GM18498 (cell line): ENCODE results near the gene NOL4L.
"Not testable (repeated sequence)": the region's sequence is repeated elsewhere in the genome, so short reads cannot be mapped to it uniquely, and the experiment has no call there.

Experiments
- ATAC-seq: cut with Tn5 transposase; IDR thresholded peaks from one replicate; pipeline ENCODE4 v1.9.1; 2021; ENCODE audit warnings: mild to moderate bottlenecking, moderate library complexity; ENCODE audit not compliant: unreplicated experiment

Gene NOL4L

DNA sequence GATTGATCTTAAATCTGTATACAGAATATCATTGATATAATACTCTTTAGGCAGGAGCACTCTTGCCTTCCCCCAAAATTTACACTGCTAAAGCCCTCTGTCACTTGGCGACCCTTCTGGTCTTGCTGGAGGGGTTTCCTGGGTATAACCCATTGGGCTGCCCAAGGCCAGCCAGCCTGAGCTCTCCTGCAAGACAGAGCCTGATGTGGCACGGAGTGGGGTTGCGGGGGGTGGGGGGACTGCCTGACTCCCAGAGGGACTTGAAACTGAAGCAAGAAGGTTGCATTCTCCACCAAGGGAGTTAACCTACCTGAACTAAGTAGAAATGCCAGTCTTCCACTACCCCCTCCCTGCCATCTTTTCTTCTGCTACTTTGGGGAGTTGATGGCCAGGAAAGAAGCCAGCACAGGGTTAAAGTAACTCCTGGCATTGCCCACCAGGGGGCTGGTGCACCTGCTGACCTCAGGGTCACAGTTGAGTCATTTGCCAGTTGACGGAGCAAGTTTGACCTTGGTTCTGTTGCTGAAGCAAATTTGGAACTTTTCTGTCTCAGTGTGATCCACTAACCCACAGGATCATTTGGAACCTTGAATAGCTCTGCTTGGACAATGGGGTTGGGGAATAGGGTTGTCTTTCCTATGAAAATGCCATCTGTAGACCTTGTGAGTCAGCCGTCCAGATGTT lies 147.6 kb downstream of the NOL4L start:
- no peak for ATAC-seq

DNA sequence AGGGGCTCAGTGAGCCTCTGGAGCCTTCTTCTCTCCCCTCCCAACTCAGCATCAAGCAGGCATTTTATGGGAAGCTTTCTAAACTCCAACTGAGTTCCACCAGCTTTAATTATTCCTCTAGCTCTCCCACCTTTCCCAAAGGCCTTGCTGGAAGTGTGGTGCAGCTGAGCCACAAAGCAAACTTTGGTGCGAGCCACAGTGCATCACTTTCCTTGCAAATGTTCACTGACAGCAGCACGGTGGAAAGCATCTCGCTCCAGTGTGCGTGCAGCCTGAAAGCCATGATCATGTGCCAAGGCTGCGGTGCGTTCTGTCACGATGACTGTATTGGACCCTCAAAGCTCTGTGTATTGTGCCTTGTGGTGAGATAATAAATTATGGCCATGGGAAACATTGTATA lies 148.2 kb downstream of the NOL4L start:
- no peak for ATAC-seq

DNA sequence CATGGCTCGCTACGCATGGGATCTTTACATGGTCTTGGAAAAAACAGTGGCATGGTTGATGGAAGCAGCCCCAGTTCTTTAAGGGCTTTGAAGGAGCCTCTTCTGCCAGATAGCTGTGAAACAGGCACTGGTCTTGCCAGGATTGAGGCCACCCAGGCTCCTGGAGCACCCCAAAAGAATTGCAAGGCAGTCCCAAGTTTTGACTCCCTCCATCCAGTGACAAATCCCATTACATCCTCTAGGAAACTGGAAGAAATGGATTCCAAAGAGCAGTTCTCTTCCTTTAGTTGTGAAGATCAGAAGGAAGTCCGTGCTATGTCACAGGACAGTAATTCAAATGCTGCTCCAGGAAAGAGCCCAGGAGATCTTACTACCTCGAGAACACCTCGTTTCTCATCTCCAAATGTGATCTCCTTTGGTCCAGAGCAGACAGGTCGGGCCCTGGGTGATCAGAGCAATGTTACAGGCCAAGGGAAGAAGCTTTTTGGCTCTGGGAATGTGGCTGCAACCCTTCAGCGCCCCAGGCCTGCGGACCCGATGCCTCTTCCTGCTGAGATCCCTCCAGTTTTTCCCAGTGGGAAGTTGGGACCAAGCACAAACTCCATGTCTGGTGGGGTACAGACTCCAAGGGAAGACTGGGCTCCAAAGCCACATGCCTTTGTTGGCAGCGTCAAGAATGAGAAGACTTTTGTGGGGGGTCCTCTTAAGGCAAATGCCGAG lies 148.8 kb downstream of the NOL4L start:
- ATAC-seq, result no peak

DNA sequence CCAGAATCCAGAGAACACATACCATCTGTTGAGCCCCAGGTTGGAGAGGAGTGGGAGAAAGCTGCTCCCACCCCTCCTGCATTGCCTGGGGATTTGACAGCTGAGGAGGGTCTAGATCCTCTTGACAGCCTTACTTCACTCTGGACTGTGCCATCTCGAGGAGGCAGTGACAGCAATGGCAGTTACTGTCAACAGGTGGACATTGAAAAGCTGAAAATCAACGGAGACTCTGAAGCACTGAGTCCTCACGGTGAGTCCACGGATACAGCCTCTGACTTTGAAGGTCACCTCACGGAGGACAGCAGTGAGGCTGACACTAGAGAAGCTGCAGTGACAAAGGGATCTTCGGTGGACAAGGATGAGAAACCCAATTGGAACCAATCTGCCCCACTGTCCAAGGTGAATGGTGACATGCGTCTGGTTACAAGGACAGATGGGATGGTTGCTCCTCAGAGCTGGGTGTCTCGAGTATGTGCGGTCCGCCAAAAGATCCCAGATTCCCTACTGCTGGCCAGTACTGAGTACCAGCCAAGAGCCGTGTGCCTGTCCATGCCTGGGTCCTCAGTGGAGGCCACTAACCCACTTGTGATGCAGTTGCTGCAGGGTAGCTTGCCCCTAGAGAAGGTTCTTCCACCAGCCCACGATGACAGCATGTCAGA lies 149.6 kb downstream of the NOL4L start:
- no peak for ATAC-seq

DNA sequence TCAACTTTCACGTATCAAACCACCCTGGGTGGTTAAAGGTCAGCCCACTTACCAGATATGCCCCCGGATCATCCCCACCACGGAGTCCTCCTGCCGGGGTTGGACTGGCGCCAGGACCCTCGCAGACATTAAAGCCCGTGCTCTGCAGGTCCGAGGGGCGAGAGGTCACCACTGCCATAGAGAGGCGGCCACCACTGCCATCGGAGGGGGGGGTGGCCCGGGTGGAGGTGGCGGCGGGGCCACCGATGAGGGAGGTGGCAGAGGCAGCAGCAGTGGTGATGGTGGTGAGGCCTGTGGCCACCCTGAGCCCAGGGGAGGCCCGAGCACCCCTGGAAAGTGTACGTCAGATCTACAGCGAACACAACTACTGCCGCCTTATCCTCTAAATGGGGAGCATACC lies 150.7 kb downstream of the NOL4L start:
- ATAC-seq, result no peak

DNA sequence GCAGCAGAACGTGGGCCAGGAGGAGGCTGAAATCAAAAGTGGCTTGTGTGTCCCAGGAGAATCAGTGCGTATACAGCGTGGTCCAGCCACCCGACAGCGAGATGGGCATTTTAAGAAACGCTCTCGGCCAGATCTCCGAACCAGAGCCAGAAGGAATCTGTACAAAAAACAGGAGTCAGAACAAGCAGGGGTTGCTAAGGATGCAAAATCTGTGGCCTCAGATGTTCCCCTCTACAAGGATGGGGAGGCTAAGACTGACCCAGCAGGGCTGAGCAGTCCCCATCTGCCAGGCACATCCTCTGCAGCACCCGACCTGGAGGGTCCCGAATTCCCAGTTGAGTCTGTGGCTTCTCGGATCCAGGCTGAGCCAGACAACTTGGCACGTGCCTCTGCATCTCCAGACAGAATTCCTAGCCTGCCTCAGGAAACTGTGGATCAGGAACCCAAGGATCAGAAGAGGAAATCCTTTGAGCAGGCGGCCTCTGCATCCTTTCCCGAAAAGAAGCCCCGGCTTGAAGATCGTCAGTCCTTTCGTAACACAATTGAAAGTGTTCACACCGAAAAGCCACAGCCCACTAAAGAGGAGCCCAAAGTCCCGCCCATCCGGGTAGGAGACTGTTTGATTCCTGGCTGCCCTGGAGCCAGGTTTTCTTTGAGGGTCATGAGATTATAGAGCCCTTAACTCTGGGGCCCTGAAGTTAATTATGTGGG lies 151.7 kb downstream of the NOL4L start:
- ATAC-seq, result no peak

DNA sequence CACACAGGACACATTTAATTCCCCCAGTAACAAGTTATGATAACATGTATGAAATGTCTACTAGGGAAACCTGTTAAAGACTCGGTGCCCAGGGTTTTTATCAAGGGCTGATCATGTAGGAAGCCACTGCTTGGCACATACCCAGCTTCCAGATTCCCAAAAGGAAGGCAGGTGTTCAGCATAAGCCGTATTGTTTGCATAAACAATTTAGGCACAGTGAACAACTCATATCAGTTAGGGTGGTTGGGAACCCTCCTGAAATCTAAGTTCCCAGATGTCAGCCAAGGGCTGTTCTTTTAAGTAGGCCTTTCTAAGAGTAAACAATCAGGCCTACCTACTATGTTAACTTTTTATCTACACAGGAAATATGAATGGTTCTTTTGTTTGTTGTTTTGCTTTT lies 152.9 kb downstream of the NOL4L start:
- no peak for ATAC-seq

DNA sequence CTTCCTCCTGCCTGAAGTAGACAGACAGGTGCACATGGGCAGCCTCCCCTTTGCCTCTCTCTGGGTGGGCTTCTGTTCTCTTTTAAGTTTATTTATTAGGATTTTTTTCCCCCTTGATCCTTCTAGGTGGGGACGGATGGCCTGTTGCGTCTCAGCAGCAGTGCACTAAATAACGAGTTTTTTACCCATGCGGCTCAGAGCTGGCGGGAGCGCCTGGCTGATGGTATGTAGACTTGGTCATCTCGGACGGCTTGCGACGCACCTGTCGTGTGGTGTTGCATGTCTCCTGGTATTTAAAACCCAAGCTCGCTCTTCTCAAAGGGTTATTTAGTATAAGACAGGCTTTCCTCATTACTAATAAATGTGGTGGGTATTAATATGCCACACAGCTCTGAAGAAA lies 153.7 kb downstream of the NOL4L start:
- no peak for ATAC-seq

DNA sequence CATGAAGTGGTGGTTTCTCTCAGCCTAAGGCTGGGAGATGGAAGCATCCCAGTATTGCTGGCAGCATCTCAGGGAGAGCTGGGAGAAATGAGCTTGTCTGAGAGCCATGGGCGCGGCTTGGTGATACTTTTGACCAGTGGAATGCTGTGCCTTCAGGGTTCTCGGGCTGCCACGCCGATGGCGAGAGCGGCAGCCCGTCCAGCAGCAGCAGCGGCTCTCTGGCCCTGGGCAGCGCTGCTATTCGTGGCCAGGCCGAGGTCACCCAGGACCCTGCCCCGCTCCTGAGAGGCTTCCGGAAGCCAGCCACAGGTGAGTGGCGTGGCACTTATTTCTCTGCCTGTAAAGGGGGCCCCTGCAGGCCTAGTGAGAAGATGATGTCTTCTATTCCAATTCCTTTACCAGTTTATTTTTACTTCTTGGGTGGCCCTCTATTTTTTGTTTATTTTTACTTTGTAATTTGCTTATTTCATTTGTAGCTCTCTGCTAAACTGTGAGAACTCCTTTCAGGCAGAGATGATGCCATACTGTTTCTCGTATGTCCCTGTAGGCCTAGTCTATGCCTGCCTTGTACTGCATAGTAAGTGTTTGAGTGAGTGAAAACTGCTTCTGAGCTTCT lies 155.3 kb downstream of the NOL4L start:
- no peak for ATAC-seq

DNA sequence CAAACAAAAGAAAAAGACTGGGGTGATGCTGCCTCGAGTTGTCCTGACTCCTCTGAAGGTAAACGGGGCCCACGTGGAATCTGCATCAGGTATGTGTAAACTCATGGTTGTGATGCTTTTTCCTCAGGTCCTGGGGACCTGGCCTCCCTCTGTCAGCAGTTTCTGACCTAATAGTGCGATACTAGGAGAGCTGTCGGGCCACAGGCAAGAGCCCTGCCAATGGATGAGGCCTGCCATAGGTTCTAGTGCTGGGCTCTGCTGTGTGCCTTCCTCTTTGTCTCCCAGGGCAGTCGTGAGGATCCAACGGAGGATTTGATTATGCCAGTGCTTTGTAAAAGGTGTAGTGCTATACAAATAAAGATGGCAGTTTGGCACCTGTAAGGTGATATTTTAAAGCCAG lies 155.8 kb downstream of the NOL4L start:
- ATAC-seq, result no peak

DNA sequence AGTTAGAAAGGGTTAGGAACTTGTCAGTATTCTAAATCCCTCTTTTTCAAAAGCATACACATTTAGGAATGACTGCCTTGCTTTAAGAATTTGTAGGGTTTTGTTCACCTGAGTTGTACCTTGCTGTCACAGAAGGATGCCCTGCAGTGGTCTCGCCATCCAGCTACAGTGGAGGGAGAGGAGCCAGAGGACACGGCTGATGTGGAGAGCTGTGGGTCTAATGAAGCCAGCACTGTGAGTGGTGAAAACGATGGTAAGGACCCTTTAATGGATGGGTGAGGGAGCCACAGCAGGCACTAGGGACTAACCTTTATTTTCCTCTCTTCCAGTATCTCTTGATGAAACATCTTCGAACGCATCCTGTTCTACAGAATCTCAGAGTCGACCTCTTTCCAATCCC lies 157.1 kb downstream of the NOL4L start:
- no peak for ATAC-seq

DNA sequence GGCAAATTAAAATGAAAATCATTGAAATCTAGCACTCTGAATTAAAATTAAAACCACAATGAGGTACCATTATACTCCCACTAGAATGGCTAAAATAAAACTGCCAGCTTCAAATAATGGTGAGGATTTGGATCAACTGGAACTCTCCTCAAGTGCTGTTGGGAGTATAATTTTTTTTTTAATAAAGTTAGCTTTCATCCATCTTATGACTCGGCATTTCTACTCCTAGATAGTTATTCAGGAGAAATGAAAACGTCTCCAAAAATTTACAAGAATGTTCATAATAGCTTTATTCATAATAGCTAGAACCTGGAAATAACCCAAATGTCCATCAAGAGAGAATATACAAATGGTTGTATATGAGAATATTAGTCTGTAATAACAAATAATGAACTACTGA lies 163.8 kb downstream of the NOL4L start:
- no peak for ATAC-seq

DNA sequence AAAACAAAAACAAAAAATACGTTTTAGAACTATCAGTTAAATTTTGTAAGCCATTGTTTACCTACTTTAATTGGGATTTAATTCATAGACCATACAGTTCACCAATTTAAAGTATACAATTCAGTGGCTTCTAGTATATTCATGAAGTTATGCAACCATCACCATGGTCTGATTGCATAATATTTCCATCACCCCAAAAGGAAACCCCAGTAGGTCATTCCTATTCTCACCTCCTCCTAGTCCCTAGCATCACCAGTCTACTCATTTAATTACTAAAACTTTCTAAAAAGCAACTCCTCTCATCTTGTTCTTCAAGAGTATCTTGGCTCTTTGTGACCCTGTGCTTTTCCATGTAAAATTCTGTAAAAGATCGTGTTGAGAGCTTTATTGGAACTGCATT lies 166.8 kb downstream of the NOL4L start:
- ATAC-seq, result no peak

DNA sequence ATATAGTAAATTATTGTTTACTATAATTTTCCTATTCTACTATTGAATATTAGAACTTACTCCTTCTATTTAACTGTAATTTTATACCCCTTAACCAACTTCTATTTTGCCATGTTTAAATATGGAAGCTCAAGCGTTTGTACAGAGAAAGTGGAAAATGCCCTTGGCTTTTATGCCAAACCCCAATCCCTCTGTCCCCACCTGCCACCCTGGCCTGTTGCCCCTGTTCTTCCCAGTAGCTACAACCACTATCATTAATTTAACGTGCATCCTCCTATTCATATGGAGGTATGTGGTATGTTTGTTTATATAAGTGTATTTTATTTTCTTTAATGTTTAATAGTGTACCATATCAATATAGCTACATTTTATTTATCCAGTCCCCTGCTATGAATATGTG lies 168.9 kb downstream of the NOL4L start:
- ATAC-seq, result no peak

DNA sequence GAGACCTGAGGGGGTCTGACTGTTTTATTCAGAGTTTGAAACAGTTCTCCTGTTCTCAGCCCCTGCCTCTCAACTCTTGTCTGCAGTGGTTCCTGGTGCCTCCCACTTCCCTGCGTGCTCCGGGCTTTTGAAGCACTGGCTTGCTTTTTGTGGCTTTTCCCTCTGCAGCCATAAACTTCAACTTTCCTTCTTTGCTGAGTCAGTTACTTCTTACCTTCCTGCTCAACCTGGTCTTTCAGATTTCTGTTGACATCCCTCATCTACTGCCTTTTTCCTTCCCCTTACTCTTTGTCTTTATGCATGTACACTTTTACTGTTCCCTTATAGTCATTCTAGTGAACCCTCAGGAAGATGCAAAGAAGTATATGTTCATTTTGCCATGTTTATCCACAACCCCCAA lies 169.6 kb downstream of the NOL4L start:
- no peak for ATAC-seq

DNA sequence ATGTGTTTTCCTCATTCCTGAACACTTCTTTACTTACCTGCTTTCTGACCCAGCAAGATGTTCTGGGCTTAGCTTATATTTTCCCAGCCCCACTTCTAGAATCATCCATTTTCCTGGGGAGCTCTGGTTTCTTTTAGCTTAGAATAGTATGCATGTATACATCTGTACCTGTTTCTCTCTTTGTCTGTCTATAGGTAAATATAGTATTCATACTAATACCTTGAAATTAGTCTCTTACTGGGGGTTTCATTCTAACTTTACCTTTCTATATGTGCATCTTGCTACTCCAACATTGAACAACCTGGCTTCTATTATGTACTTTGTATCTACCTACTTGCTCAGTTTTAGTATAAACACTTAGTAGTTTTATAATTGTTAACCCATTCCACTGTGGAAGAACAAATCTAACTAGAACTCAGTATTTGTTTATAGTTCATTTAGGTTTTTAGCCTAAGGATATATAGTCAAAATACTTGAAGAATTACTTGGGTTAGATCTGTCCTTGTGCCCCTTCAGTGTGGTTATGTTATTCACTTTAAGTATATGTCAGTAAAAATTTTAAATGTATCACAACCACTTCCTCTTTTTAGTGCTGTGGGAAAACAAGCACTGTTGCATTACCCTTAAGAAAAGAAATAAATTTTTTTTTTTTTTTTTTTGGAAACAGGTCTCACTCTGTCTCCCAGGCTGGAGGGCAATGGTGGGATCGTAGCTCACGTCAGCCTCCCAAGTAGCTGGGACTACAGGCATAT lies 173.0 kb downstream of the NOL4L start:
- no peak for ATAC-seq

DNA sequence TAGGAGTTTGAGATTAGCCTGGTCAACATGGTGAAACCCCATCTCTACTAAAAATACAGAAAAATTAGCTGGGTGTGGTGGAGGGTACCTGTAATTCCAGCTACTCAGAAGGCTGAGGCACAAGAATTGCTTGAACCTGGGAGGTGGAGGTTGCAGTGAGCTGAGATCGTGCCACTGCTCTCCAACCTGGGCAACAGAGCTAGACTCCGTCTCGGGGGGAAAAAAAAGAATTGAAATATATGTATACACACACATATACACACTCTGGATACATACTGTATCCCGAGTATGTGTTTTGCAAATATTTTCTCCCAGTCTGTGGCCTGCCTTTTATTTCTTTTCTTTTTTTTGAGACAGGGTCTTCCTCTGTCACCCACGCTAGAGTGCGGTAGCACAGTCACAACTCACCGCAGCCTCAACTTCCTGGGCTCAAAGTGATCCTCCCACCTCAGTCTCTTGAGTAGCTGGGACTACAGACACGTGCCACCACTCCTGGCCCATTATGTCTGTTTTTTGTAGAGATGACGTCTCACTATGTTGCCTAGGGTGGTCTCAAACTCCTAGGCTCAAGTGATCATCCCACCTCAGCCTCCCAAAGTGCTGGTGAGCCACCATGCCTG lies 177.9 kb downstream of the NOL4L start:
- ATAC-seq, result not testable (repeated sequence)

DNA sequence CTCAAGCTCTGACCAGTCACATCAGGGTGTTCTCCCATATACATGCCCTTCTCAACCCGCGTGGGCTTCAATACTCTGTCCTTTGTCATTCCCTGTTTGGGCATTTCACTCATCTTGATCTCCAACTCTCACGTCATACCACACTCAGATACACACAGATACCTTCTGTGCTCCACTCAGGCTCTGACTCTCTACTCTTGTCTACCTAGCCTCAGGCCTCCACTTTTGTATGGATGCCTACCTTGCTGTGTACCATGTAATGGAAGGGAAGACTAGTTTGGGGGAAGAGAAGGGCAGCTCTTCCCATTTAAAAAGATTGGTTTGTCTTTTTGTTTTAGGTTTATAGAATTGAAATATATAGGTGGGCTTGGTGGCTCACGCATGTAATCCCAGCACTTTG lies 178.4 kb downstream of the NOL4L start:
- no peak for ATAC-seq

DNA sequence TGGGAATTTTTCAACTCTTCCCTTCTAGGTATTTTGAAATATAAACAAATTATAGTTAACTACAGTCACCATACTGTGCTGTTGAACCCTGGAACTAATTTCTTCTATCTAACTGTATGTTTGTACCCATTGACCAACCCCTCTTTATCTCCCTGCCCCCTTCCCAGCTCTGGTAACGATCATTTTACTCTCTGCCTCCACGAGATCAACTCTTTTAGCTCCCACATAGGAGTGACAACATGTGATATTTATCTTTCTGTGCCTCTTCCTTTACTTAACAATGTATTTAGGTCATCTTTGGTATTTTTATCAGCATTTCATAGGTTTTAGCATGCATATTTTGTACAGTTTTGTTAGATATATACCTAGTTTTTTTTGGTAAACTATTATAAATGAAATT lies 181.1 kb downstream of the NOL4L start:
- ATAC-seq, result no peak

DNA sequence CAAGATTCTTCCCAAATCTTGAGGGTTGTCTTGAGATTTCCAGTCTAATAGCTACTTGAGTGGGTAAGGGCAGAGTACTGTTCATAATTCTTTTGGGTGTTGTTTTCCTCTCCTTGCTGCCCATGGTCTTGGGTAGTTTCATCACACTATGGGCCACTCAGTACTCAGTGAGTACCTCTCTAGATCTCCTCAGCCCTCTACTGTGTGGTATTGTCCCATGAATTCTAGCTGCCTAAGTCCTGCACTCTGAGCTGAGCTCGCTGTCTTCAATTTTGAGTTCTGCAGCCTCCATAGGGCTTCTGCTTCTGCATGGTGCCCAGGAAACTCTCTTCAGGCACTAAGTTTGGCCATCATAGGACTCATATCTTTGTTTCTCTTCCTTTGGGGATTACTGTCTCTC lies 184.7 kb downstream of the NOL4L start:
- ATAC-seq, result no peak
